SU-DHL-6 (cell line): ENCODE data around the gene C2orf80.

Source experiments
- H2AFZ ChIP-seq: fragments of 200-600 bp; sonication (generic); 2 replicates; pipeline ENCODE4 v1.6.1; 2014; ENCODE audit warnings: low read depth, mild to moderate bottlenecking, moderate library complexity, mixed read lengths, antibody characterized with exemption, low read length; ENCODE audit not compliant: severe bottlenecking
- H3F3A ChIP-seq: fragments of 200-600 bp; shearing (Covaris generic); 2 replicates; pipeline ENCODE4 v1.6.0; 2016; ENCODE audit warnings: antibody characterized with exemption, mild to moderate bottlenecking; ENCODE audit not compliant: insufficient read depth
- H3K27ac ChIP-seq: fragments of 200-600 bp; sonication (generic); 2 replicates; pipeline ENCODE4 v1.5.1; 2016; ENCODE audit warnings: low read depth, mild to moderate bottlenecking, low read length, moderate library complexity, mixed read lengths
- H3K27me3 ChIP-seq: fragments of 200-600 bp; sonication (generic), shearing (Covaris generic); 2 replicates; pipeline ENCODE4 v1.6.0; 2014; ENCODE audit warnings: mild to moderate bottlenecking, low read length
- H3K36me3 ChIP-seq: fragments of 200-600 bp; sonication (generic); 2 replicates; pipeline ENCODE4 v1.6.1; 2014; ENCODE audit warnings: mild to moderate bottlenecking, low read length, mixed read lengths
- H3K4me2 ChIP-seq: fragments of 300-600, 200-600 bp; shearing (Covaris generic), sonication (generic); 2 replicates; pipeline ENCODE4 v1.6.0; 2014; ENCODE audit warnings: low read length, low read depth, mild to moderate bottlenecking; ENCODE audit not compliant: poor library complexity, severe bottlenecking
- H3K4me3 ChIP-seq: fragments of 200-600 bp; sonication (generic); 2 replicates; pipeline ENCODE4 v1.5.1; 2014; ENCODE audit warnings: antibody characterized with exemption, low read length, mild to moderate bottlenecking, mixed read lengths; ENCODE audit not compliant: insufficient read depth, poor library complexity, severe bottlenecking
- H3K79me2 ChIP-seq: fragments of 200-600 bp; sonication (generic); 2 replicates; pipeline ENCODE4 v1.6.1; 2014; ENCODE audit warnings: mild to moderate bottlenecking, low read length, moderate library complexity; ENCODE audit not compliant: insufficient read depth
- H3K9ac ChIP-seq: fragments of 200-600 bp; sonication (generic); 2 replicates; pipeline ENCODE4 v1.7.0; 2014; ENCODE audit warnings: mild to moderate bottlenecking, low read length
- H3K9me2 ChIP-seq: fragments of 200-600 bp; sonication (generic); replicated peaks from 2 replicates; pipeline ENCODE4 v1.6.1; 2014; ENCODE audit warnings: low read length; ENCODE audit not compliant: insufficient read depth
- H3K9me3 ChIP-seq: fragments of 200-600 bp; sonication (generic); 2 replicates; pipeline ENCODE4 v1.6.1; 2014; ENCODE audit warnings: low read length, mixed read lengths; ENCODE audit not compliant: insufficient read depth
- H4K20me1 ChIP-seq: fragments of 200-600 bp; sonication (generic); 2 replicates; pipeline ENCODE4 v1.6.1; 2014; ENCODE audit warnings: low read depth, mild to moderate bottlenecking, antibody characterized with exemption, low read length, moderate library complexity, mixed read lengths
- CTCF ChIP-seq: fragments of 200-600 bp; sonication (generic); IDR thresholded peaks from one replicate; pipeline ENCODE4 v1.5.1; 2017; ENCODE audit warnings: antibody characterized with exemption, mild to moderate bottlenecking, low read length, moderate library complexity; ENCODE audit not compliant: insufficient read depth, poor library complexity, severe bottlenecking
- EZH2phosphoT487 ChIP-seq: fragments of 200-600 bp; sonication (generic), shearing (Covaris generic); conservative IDR thresholded peaks from 2 replicates; pipeline ENCODE4 v1.6.1; 2018; ENCODE audit warnings: mild to moderate bottlenecking, antibody characterized with exemption, low read length, moderate library complexity, mixed read lengths

The C2orf80 gene

DNA sequence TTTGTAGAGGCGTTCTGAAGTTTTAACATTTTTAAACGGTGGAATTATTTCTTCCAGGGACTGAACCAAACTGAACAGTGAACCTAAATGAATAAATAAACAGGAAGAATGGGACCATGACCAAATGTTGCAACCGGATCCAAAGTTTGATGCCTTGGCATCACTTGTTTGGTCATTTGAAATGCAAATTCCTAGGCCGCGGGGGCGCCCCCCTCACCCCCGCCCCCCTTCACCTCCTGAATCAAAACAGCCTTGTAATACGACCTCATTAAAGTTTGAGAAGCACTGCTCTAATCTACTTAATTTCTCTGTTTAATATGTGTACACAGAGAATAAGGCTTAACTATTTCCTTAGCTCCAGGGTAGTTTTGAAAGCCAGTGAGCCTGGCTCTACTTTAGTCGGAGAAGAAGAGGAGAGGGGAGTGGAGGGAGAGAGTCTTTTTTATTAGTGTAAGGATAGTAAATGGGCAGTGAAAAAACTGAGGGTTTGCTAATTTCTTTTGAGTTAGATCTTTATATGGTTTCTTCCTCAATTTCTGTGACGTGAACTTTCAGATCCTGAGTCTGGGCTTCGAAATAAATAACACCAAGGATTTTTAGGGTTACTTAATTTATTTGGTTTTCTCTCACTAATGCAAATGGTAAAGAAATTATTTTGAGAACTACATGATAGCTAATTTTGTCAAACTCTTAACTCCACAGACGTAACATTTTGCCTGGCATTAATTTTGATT, 5.7 kb downstream of the C2orf80 start:
- H3K9me2 ChIP-seq, result no peaks in the 10 kb centered on the region
- no peaks in the 10 kb centered on the region for H3F3A ChIP-seq
- no peak overlapping the region for H3K4me2 ChIP-seq
- no peak overlapping the region for H3K27ac ChIP-seq
- no peaks in the 10 kb centered on the region for H3K36me3 ChIP-seq
- no peaks in the 10 kb centered on the region for H3K9me3 ChIP-seq
- no peak overlapping the region for H3K9ac ChIP-seq
- no peaks in the 10 kb centered on the region for H3K79me2 ChIP-seq
- H2AFZ ChIP-seq, result no peak overlapping the region
- H3K4me3 ChIP-seq, result no peak overlapping the region
- no peaks in the 10 kb centered on the region for H4K20me1 ChIP-seq
- TF ChIP-seq CTCF, result no peak
- no peak for TF ChIP-seq EZH2phosphoT487
- no peaks in the 10 kb centered on the region for H3K27me3 ChIP-seq

DNA sequence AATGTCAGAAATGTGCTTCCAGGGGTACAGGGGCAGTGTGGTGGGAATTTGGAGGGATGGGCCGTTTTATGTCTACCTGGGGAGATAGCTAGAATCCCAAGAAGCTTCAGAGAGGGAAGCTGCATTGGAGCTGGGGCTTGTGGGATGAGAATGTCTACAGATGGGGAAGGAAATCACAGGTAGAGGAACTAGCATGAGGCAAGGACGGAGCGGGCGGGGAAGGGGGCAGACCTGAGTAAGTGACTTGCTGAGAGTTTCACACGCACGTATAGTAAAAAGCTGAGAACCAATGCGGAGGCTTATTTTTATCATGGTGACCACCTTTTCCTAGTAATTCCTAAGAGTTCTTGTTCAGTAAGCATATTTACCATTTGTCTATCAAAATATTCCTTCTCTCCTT, 6.3 kb downstream of the C2orf80 start:
- H3K79me2 ChIP-seq, result no peaks in the 10 kb centered on the region
- H3K9me3 ChIP-seq, result no peaks in the 10 kb centered on the region
- H4K20me1 ChIP-seq, result no peaks in the 10 kb centered on the region
- H2AFZ ChIP-seq, result no peak overlapping the region
- H3K36me3 ChIP-seq, result no peaks in the 10 kb centered on the region
- no peak overlapping the region for H3K9ac ChIP-seq
- no peaks in the 10 kb centered on the region for H3K9me2 ChIP-seq
- no peaks in the 10 kb centered on the region for H3K27me3 ChIP-seq
- no peak overlapping the region for H3K4me3 ChIP-seq
- TF ChIP-seq CTCF, result no peak
- no peak for TF ChIP-seq EZH2phosphoT487
- no peak overlapping the region for H3K4me2 ChIP-seq
- H3K27ac ChIP-seq, result no peak overlapping the region
- H3F3A ChIP-seq, result no peaks in the 10 kb centered on the region

GRCh38 chr2:208182835-208183234, 7.0 kb downstream of the C2orf80 start:
- Histone ChIP-seq H2AFZ (no peak overlapping the region), H3F3A (no peaks in the 10 kb centered on the region), H3K79me2 (no peaks in the 10 kb centered on the region), H3K9me3 (no peaks in the 10 kb centered on the region), H3K4me3 (no peak overlapping the region), H3K36me3 (no peaks in the 10 kb centered on the region), H3K4me2 (no peak overlapping the region), H3K9me2 (no peaks in the 10 kb centered on the region), H3K9ac (no peak overlapping the region), H4K20me1 (no peaks in the 10 kb centered on the region), H3K27me3 (no peaks in the 10 kb centered on the region), H3K27ac (no peak overlapping the region)
- TF ChIP-seq CTCF (no peak), EZH2phosphoT487 (no peak)
